Mesenchymal stem cell (in vitro differentiated cells and primary cell): ENCODE results near the gene KCNJ16.
A peak's percentile ranks its signal among the peaks of the same experiment; 100 is the strongest.

Source experiments
- DNase-seq: peaks from one replicate; pipeline ENCODE4 v3.0.0-alpha.2; 2013
- H2AFZ ChIP-seq: one replicate; pipeline ENCODE4 v1.6.1; 2013; ENCODE audit warnings: low read depth, mild to moderate bottlenecking, control low read depth, inconsistent platforms, low read length, moderate library complexity
- H2AK5ac ChIP-seq: 2 replicates; pipeline ENCODE4 v1.6.1; 2013; ENCODE audit warnings: low read length, moderate library complexity, mild to moderate bottlenecking, inconsistent platforms; ENCODE audit not compliant: severe bottlenecking
- H2BK120ac ChIP-seq: one replicate; pipeline ENCODE4 v1.6.1; 2013; ENCODE audit warnings: low read depth, mild to moderate bottlenecking, inconsistent platforms, low read length, moderate library complexity
- H2BK12ac ChIP-seq, 2 experiments: one replicate each; pipeline ENCODE4 v1.6.1; 2013; ENCODE audit warnings: inconsistent platforms in 2 of 2, low read length in 2 of 2, mild to moderate bottlenecking in 2 of 2, moderate library complexity in 2 of 2, control low read depth in 1 of 2
- H2BK15ac ChIP-seq: one replicate; pipeline ENCODE4 v1.6.1; 2013; ENCODE audit warnings: mild to moderate bottlenecking, low read depth, inconsistent platforms; ENCODE audit not compliant: poor library complexity, severe bottlenecking
- H2BK5ac ChIP-seq: 2 replicates; pipeline ENCODE4 v1.6.1; 2013; ENCODE audit warnings: low read depth, mild to moderate bottlenecking, low read length, control low read depth, inconsistent platforms; ENCODE audit not compliant: poor library complexity, severe bottlenecking
- H3K14ac ChIP-seq, 2 experiments: one replicate each; pipeline ENCODE4 v1.6.1; 2013; ENCODE audit warnings: inconsistent platforms in 2 of 2, low read length in 2 of 2, control low read depth in 1 of 2, mild to moderate bottlenecking in 1 of 2, moderate library complexity in 1 of 2
- H3K18ac ChIP-seq, 2 experiments: one replicate each; pipeline ENCODE4 v1.6.1; 2013; ENCODE audit warnings: inconsistent platforms in 2 of 2, low read length in 2 of 2, control low read depth in 1 of 2, low read depth in 1 of 2, mild to moderate bottlenecking in 1 of 2
- H3K23ac ChIP-seq, 2 experiments: one replicate each; pipeline ENCODE4 v1.6.1; 2013; ENCODE audit warnings: inconsistent platforms in 2 of 2, low read length in 2 of 2, mild to moderate bottlenecking in 2 of 2, moderate library complexity in 2 of 2, control low read depth in 1 of 2
- H3K27ac ChIP-seq: 2 replicates; pipeline ENCODE4 v1.5.1; 2013; ENCODE audit warnings: mild to moderate bottlenecking, moderate library complexity, low read length, control low read depth, inconsistent platforms; ENCODE audit not compliant: poor library complexity, severe bottlenecking
- H3K27me3 ChIP-seq, 2 experiments: 2 replicates each; pipeline versions ENCODE4 v1.6.1 to v1.7.0; 2013; ENCODE audit warnings: low read length in 2 of 2, mild to moderate bottlenecking in 2 of 2, moderate library complexity in 2 of 2, control low read depth in 1 of 2, inconsistent platforms in 1 of 2; ENCODE audit not compliant: control insufficient read depth in 1 of 2, insufficient read depth in 1 of 2
- H3K36me3 ChIP-seq, 2 experiments: 2 replicates each; pipeline versions ENCODE4 v1.6.1 to v1.7.0; 2013; ENCODE audit warnings: low read length in 2 of 2, control low read depth in 1 of 2, inconsistent platforms in 1 of 2, low read depth in 1 of 2, mild to moderate bottlenecking in 1 of 2; ENCODE audit not compliant: insufficient read depth in 2 of 2, control insufficient read depth in 1 of 2
- H3K4ac ChIP-seq, 2 experiments: one replicate each; pipeline ENCODE4 v1.6.1; 2013; ENCODE audit warnings: inconsistent platforms in 2 of 2, low read length in 2 of 2, mild to moderate bottlenecking in 2 of 2, moderate library complexity in 2 of 2, control low read depth in 1 of 2, low read depth in 1 of 2
- H3K4me1 ChIP-seq: 2 replicates; pipeline ENCODE4 v1.6.1; 2013; ENCODE audit warnings: low read depth, low read length, control low read depth; ENCODE audit not compliant: control insufficient read depth, insufficient read depth
- H3K4me2 ChIP-seq: 2 replicates; pipeline ENCODE4 v1.6.1; 2013; ENCODE audit warnings: low read length, mild to moderate bottlenecking, inconsistent platforms; ENCODE audit not compliant: poor library complexity, severe bottlenecking
- H3K4me3 ChIP-seq, 2 experiments: 2 replicates each; pipeline versions ENCODE4 v1.5.1 to v1.7.0; 2013; ENCODE audit warnings: low read length in 2 of 2, mild to moderate bottlenecking in 2 of 2, control low read depth in 1 of 2, low read depth in 1 of 2; ENCODE audit not compliant: insufficient read depth in 1 of 2
- H3K79me1 ChIP-seq: replicated peaks from 2 replicates; pipeline ENCODE4 v1.6.1; 2013; ENCODE audit warnings: mild to moderate bottlenecking, control low read depth, low read length, inconsistent platforms; ENCODE audit not compliant: poor library complexity, severe bottlenecking
- H3K9ac ChIP-seq: 2 replicates; pipeline ENCODE4 v1.7.0; 2013; ENCODE audit warnings: mild to moderate bottlenecking, low read length, moderate library complexity
- H3K9me3 ChIP-seq: 2 replicates; pipeline ENCODE4 v1.7.0; 2013; ENCODE audit warnings: mild to moderate bottlenecking, low read length; ENCODE audit not compliant: control insufficient read depth
- H4K8ac ChIP-seq: one replicate; pipeline ENCODE4 v1.6.1; 2013; ENCODE audit warnings: inconsistent platforms, mild to moderate bottlenecking, low read length, moderate library complexity
- H4K91ac ChIP-seq: one replicate; pipeline ENCODE4 v1.6.1; 2013; ENCODE audit warnings: mild to moderate bottlenecking, low read length, inconsistent platforms
- WGBS: methylation state at CpG from one replicate; pipeline ENCODE4 v1.1.7; 2013; ENCODE audit warnings: mixed read lengths; 5-methylcytosine and 5-hydroxymethylcytosine counted together

Gene KCNJ16

DNA sequence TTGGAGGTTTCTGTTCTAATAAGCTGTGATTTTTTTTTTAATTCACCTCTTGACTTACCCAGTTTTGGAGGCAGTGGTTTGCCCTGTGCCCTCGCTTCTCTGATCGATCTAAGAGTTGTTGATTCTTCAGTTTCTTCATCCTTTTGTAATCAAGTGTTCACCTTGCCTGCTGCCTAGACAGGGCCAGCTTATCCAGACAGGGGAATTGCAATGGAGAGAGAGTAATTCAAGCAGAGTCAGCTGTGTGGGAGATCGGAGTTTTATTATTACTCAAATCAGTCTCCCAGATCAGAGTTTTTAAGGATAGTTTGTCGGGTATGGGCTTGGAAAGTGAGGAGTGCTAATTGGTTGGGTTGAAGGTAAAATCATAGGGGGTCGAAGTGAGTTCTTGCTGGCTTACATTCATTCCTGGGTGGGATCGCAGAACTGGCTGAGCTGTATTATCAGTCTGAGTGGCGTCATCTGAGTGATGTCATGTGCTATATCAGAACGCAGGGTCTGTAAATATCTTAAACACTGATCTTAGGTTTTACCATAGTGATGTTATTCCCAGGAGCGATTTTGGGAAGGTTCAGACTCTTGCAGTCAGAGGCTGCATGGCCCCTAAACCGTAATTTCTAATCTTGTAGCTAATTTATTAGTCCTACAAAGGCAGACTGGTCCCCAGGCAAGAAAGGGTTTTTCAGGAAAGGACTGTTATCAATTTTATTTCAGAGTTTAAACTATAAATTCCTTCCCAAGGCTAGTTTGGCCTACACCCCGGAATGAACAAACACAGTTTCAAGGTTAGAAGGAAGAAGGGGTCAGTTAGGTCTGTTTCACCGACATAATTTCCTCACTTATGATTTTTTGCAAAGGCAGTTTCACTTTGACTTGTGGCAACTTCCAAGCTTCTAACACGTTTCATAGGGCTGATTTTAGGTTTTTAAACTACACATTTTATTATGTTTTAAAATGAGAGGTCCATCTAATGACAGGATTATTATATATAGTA is 21.5 kb upstream of the KCNJ16 start:
- H2AFZ ChIP-seq: no peak overlapping the region
- H3K18ac ChIP-seq: no peak overlapping the region
- no peak overlapping the region for H2AK5ac ChIP-seq
- peak overlapping the region in 1 of 2 experiments; percentile 71 for H3K4me3 ChIP-seq
- no peak overlapping the region for H3K4ac ChIP-seq
- no peak overlapping the region for H3K23ac ChIP-seq
- H3K27ac ChIP-seq: no peak overlapping the region
- no peaks in the 10 kb centered on the region for H3K27me3 ChIP-seq
- H3K4me1 ChIP-seq: no peaks in the 10 kb centered on the region
- no peaks in the 10 kb centered on the region for H3K9me3 ChIP-seq
- no peak overlapping the region for H4K8ac ChIP-seq
- no peak overlapping the region for H2BK12ac ChIP-seq
- WGBS: 91% methylated on average over 11 of the region's 13 CpGs
- no peak for DNase-seq
- no peak overlapping the region for H2BK120ac ChIP-seq
- no peak overlapping the region for H2BK5ac ChIP-seq
- H2BK15ac ChIP-seq: no peak overlapping the region
- peak overlapping the region; percentile 91 for H3K9ac ChIP-seq
- no peak overlapping the region for H3K14ac ChIP-seq
- H3K36me3 ChIP-seq: no peaks in the 10 kb centered on the region
- no peak overlapping the region for H4K91ac ChIP-seq
- no peak overlapping the region for H3K4me2 ChIP-seq
- H3K79me1 ChIP-seq: no peaks in the 10 kb centered on the region

DNA sequence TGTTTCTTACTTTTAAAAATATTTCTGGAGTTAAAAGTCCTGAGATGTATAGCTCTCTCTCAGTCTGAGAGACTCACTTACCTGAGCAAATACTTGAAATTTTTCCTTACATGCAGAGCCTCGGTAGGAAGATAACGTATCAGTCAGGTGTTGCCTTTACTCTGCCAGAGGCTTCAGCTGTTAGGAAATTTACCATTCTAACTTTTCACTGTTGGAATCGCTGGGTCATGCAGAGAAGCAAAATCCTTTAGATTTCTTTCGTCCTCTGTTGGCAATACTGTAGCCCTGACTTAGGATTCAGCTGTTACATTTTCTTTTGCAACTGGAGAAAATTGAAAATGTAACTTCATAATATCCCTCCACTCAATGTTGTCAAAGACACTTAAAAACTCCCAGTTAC is 20.0 kb upstream of the KCNJ16 start:
- Histone ChIP-seq H3K4ac (no peak overlapping the region), H3K14ac (no peak overlapping the region), H2AK5ac (no peak overlapping the region), H2AFZ (no peak overlapping the region), H3K18ac (no peak overlapping the region), H4K8ac (no peak overlapping the region), H2BK5ac (no peak overlapping the region), H3K36me3 (no peaks in the 10 kb centered on the region), H4K91ac (no peak overlapping the region), H3K4me1 (no peaks in the 10 kb centered on the region), H3K9ac (no peak overlapping the region), H3K23ac (no peak overlapping the region), H3K9me3 (no peaks in the 10 kb centered on the region), H3K79me1 (no peaks in the 10 kb centered on the region), H3K4me2 (no peak overlapping the region), H3K27ac (no peak overlapping the region), H2BK12ac (no peak overlapping the region), H3K27me3 (no peaks in the 10 kb centered on the region), H3K4me3 (no peak overlapping the region), H2BK15ac (no peak overlapping the region), H2BK120ac (no peak overlapping the region)
- no peak for DNase-seq
- WGBS: 82% methylated on average over 4 of the region's 4 CpGs

DNA sequence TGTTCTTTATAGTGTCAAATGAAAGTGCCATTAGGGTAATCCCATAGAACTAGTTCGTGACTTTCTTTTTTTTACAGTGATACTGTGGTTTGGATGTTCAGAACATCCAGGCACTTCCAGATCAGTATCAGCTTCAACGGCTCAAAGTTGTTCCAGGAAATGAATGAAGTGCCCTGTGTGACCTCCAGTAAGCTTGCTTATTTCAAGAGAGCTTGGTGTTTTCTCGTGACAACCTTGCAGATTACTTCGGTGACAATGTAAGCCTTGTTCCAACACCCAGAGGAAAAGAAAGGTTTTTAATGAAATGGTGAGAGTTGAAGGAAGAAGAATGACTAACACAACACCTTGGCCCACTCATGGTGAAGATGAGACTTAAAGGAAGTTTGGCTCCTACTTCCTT is 16.0 kb upstream of the KCNJ16 start:
- 37% methylated on average over 4 of the region's 4 CpGs for WGBS
- Histone ChIP-seq H3K27me3 (no peaks in the 10 kb centered on the region), H2AFZ (no peak overlapping the region), H2BK15ac (no peak overlapping the region), H3K36me3 (no peaks in the 10 kb centered on the region), H3K14ac (no peak overlapping the region), H3K23ac (no peak overlapping the region), H3K4me3 (no peak overlapping the region), H3K9ac (no peak overlapping the region), H4K8ac (no peak overlapping the region), H3K4me2 (no peak overlapping the region), H2BK12ac (no peak overlapping the region), H2AK5ac (no peak overlapping the region), H4K91ac (no peak overlapping the region), H2BK120ac (no peak overlapping the region), H3K18ac (no peak overlapping the region), H3K79me1 (no peaks in the 10 kb centered on the region), H2BK5ac (no peak overlapping the region), H3K4ac (no peak overlapping the region), H3K9me3 (no peaks in the 10 kb centered on the region), H3K27ac (no peak overlapping the region), H3K4me1 (no peaks in the 10 kb centered on the region)
- peak; percentile 40 for DNase-seq

DNA sequence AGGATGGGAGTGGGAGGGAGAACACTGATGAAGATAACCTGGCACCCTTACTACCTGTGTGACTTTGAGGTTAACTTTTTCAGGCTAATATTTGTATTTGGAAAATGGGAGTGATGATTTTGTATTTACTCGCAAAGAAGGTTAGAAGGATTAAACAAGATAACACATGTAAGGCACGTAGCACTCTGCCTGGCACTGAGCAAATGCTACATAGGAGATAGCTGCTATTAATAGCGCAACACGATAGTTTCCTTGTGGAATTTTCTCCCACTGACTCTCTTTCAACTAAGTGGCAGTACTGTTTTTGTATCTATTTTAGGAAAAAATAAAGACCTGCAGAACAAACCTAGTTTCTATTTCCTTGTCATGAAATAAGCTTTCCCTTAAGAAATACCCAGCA is 15.4 kb upstream of the KCNJ16 start:
- 93% methylated on average over 2 of the region's 4 CpGs for WGBS
- no peak overlapping the region for H2AFZ ChIP-seq
- H3K27ac ChIP-seq: no peak overlapping the region
- no peaks in the 10 kb centered on the region for H3K9me3 ChIP-seq
- H2BK120ac ChIP-seq: no peak overlapping the region
- no peak overlapping the region for H3K4ac ChIP-seq
- no peak overlapping the region for H2BK12ac ChIP-seq
- H3K36me3 ChIP-seq: no peaks in the 10 kb centered on the region
- no peaks in the 10 kb centered on the region for H3K27me3 ChIP-seq
- no peak overlapping the region for H4K91ac ChIP-seq
- DNase-seq: no peak
- no peaks in the 10 kb centered on the region for H3K4me1 ChIP-seq
- H3K14ac ChIP-seq: no peak overlapping the region
- no peak overlapping the region for H2AK5ac ChIP-seq
- H3K4me2 ChIP-seq: no peak overlapping the region
- no peak overlapping the region for H4K8ac ChIP-seq
- H3K4me3 ChIP-seq: no peak overlapping the region
- H3K23ac ChIP-seq: no peak overlapping the region
- H2BK5ac ChIP-seq: no peak overlapping the region
- no peak overlapping the region for H2BK15ac ChIP-seq
- H3K18ac ChIP-seq: peak overlapping the region in 1 of 2 experiments; percentile 28
- no peak overlapping the region for H3K9ac ChIP-seq
- no peaks in the 10 kb centered on the region for H3K79me1 ChIP-seq
